NCI-H1048 (cell line): ENCODE data around the gene FITM1.

ENCODE experiments used
- DNase-seq: peaks from one replicate; lab custom pipeline; 2025; lab: John Stamatoyannopoulos, UW

Gene FITM1

DNA sequence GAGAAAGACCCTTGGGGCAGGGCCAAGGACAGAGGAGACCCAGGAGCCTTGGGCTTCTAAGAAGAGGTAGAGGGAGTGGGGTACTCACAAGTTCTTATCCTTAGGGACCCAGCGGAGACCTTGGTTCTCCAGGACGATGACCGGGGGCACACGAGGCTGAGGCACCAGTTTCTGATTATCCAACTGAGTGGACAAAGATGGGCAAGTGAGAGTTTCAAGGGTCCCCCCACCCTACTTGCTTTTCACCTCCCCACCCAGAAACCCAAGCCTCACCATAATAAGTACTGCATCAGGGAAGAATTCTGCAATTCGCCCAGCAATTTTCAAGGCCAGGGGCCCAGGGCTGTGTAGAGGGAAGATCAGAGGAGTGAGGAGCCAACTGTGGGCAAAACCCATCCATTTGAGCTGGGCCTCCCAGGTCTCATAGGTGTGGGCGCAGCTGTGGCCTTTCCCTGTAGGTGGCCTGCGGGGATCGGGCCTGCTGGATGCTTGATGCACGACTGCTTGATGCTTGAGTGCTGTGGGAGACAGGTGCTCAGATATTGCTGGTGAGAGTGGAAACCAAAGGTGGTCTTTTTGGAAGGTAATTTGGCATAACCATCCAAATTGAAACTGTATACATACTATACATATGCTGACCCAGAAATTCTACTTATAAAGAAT lies 8.9 kb downstream of the FITM1 start:
- no peak for DNase-seq

DNA sequence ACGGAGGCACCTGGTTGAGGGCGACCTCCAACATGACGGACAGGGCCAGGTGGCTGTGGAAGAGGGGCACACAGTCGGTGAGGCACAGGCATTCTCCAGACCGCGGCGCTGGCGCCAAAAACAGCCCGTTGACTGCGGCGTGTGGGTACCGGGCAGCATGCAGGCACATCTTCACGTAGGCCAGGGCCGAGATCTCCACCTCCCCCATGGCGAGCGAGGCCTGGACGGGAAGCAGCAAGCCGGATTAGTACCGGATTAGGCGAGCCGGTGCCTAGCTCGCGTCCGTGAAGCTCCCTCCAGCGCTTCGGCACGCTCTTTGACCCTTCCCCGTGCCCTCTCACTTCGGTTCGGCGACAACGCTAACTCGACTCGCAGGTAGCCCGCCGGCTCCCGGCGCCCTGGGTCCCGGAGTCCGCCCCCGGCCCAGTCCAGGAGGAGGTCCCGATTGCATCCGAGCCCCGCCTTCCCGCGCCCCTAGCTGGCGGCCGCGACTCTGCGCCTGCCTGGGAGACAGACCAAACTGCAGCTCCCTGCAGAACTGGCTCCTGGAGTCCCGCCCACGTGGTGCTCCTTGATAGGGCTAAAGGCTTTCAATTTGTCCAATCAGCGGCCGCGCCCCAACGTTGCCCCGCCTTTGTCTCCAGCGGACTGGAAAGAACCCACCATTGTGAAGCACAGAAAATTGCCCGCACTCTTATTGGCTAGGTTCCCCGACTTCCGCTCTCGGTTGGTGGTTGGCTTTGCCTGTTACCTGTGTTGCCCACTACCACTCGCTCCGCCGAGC lies 10.8 kb downstream of the FITM1 start, which contains the start of gene EMC9:
Gene EMC9, minus strand, starts transcription at position 495 of the 784 bp plus-strand sequence. Its CDS starts 287 bp downstream, at position 208.
- peak; percentile 99 for DNase-seq

DNA sequence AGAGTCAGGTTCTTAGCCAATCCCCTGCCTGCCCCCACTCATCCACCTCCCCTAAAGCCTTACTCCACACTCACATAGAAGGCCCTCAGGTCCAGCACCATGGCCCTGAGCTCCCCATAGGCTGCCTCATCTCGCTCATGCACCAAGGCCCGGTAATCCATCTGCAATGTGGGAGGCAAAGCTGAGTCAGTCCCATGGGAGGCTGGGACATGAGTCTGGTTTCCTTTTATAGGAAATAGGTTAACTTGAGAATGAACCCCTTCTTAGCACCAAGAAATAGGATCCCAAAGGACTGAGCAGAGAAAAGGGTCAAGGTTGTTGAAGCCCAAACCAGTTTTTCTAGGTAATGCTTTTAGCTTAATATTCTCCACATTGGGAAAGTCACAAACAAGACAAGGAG lies 13.1 kb downstream of the FITM1 start:
- DNase-seq = no peak

DNA sequence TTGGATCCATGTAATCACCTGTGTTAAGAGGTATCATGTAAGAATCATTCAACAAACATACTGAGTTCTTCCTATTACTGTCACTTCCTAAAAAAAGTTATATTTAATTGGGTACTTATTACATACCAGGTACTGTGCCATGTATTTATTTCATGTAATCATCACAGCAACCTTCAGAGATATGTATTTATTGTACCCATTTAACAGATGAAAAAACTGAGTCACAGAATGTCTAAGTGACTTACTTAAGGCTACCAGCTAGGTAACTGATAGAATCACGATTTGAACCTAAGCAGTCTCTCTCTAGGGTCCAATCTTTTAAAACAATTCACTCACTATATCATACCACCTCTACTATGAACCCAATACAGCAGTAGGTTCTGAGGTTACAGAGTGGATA lies 14.0 kb downstream of the FITM1 start:
- DNase-seq = no peak

DNA sequence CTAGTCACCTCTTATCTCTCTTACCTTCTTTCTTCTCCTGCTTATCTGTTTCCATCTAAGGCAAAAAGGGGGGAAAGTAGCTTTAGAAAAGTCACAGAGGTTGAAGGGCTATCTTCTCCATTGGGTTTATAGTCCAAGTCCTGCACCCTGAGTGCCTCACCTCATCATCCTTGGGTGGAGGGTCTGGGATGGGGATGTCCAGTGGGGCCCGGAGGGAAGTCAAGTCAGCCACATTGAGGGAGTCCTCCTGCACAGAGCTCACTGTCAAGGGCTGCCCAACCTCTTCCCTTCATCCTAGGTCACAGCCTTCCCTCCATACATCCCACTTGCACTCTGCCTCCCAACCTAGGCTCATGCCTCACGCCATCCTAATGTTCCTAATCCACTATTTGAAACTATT lies 14.8 kb downstream of the FITM1 start:
- no peak for DNase-seq

DNA sequence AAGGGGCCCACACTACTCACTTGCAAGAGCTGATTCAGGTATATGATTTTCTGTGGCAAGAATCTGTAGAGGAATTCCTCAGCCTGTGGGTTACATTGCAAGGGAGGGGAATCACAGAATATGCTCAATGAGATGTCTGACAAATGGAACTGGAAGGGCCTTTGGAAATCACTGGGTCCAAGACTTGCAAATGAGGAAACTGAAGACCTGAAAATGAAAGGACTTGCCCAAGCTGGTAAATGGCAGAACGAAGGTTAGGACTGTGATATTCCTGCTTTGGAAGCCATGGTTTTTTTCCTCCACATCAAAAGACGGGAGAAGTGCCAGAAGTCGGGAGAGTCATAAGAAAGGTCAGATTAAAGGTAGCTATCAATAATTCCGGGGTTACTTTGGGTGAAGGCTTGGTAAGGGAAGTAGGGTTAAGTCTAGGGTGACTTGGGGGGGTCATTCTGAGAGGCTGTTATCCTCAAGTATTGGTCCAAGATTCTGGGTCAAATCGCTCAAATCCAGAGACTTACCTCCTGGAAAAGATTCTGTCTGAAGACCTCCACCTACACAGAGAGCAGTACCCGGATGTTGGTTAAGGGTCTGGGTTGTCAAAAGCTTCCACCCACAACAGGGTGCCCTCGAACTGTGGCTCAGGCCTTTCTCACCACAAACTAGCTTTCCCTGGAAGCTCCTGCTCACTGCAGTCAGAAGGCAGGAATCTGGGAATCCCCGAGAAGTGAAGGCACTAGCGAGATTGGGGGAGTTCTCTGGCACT lies 15.4 kb downstream of the FITM1 start:
- no peak for DNase-seq

DNA sequence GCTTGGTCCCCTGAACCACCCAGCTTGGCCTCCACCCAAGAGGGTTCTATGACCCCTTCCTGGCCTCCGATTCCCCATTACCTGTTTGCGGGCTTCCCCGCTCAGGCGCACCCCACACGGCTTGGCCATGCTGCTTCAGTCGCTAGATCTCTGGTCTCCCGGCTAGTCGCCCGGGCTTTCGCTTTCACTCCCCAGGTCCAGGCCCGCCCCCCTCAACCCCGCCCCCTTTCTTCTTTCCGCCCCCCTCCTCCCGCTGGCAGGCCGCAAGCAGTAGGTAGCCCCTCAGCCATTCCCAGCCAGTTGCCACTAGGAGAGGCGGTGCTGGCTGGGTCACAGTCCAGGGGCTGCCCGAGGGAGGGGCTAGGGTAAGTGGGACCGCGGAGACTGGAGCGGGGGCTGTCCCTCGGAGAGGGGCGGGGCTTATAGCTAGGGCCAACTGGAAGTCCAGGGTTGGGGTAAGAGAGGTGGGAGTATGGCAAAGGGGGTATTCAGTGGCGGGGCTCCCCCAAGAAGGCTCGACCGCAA lies 16.1 kb downstream of the FITM1 start, which contains the start of gene PSME2:
Gene PSME2, minus strand, starts transcription at position 158 of the 525 bp plus-strand sequence. Its CDS starts 29 bp downstream, at position 129.
- DNase-seq = peak; percentile 89

DNA sequence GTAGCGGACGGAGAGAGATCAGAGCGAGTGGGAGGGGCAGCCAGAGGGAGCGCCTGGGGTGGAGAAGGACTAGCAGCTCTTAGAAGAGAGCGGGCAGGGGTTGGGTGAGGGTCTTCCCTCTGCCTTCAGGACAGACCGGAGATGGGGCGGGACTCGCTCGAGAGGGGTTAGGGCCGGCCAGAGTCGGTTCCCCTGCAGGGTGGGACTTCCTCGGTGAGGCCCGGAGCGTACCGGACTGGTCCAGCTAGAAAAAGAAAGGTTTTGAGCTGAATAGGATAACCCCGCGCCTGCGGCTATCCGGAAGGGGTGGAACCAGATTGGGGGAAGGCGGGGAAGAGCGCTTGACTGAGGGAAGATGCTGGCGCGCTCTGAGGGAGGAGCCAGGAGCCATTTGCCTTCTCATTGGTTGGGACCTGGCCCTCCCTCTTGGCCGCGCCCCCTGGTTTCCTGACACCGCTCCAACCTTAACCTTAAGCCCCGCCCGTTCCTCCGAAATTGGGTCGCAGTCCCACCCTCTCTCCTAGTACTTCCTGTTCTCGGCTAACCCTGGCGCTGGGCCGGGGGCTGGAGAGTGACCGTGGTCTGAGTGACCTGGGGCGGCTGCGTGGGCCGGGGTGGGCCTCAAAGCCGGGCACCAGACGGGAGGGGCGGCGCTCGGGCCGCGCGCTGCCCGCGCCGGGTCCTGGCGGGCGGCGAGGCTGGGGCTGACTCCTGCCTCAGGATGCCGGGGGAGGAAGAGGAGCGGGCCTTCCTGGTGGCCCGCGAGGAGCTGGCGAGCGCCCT lies 16.7 kb downstream of the FITM1 start, which contains the start of gene RNF31:
Gene RNF31, plus strand, starts transcription at position 521 of the 783 bp plus-strand sequence. Its CDS starts 201 bp downstream, at position 722.
- DNase-seq = peak; percentile 86

DNA sequence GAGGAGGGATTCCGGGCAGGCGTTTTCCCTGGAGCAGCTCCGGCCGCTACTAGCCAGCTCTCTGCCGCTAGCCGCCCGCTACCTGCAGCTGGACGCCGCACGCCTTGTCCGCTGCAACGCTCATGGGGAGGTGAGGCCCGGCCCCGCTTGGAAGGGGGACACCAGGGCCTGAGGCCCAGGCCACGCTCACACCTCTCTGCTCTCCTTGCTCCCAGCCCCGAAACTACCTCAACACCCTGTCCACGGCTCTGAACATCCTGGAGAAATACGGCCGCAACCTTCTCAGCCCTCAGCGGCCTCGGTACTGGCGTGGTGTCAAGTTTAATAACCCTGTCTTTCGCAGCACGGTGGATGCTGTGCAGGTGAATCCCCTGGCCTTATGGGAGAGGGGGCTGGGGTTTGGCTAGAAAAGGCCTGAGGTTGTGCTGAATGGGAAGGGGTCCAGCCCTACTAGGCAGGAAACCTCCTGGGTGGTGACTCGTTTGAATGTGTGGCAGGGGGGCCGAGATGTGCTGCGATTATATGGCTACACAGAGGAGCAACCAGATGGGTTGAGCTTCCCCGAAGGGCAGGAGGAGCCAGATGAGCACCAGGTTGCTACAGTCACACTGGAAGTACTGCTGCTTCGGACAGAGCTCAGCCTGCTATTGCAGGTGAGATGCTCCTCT lies 17.4 kb downstream of the FITM1 start:
- DNase-seq = no peak

DNA sequence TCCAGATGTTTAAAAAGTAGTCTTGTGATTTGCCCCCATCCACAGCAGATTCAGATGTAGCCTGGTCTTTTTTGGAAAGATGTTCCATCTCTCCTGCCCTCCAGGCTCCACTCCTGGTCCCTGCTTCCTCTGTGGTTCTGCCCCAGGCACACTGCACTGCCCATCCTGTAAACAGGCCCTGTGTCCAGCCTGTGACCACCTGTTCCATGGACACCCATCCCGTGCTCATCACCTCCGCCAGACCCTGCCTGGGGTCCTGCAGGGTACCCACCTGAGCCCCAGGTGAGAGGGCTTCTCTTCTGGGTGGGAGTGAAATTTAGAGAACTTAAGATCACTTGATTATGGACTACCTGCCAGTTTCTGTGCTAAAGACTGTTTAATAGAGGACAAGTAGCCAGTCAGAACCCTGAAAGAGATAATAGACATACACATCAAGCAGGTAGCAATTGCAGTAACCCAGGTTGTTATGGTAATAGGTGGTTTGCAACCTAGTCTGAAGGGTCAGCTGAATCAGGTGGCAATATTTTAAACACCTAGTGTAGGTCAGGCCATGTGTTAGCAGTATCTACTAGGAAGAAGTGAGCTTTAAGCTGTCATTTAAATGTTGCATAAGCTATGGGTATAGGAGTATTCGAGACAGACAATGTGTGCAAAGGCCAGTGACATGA lies 19.0 kb downstream of the FITM1 start:
- no peak for DNase-seq

DNA sequence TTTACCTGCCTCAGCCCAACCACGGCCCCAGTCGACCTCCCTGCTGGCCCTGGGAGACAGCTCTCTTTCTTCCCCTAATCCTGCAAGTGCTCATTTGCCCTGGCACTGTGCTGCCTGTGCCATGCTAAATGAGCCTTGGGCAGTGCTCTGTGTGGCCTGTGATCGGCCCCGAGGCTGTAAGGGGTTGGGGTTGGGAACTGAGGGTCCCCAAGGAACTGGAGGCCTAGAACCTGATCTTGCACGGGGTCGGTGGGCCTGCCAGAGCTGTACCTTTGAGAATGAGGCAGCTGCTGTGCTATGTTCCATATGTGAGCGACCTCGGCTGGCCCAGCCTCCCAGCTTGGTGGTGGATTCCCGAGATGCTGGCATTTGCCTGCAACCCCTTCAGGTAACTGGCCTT lies 19.6 kb downstream of the FITM1 start:
- no peak for DNase-seq

DNA sequence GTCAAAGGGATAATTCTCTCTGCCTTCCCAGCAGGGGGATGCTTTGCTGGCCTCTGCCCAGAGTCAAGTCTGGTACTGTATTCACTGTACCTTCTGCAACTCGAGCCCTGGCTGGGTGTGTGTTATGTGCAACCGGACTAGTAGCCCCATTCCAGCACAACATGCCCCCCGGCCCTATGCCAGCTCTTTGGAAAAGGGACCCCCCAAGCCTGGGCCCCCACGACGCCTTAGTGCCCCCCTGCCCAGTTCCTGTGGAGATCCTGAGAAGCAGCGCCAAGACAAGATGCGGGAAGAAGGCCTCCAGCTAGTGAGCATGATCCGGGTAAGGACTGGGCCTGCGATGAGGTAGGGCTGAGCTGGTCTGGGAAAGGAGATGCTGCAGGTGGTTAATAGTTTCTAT lies 20.1 kb downstream of the FITM1 start:
- no peak for DNase-seq

DNA sequence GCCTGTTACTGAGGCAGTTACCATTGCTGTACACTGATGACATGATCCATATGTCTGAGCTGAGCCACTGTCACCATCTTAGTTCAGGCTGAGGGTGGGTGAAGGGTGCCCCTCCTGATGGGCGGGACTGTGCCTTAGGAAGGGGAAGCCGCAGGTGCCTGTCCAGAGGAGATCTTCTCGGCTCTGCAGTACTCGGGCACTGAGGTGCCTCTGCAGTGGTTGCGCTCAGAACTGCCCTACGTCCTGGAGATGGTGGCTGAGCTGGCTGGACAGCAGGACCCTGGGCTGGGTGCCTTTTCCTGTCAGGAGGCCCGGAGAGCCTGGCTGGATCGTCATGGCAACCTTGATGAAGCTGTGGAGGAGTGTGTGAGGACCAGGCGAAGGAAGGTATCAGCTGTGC lies 20.5 kb downstream of the FITM1 start:
- no peak for DNase-seq

DNA sequence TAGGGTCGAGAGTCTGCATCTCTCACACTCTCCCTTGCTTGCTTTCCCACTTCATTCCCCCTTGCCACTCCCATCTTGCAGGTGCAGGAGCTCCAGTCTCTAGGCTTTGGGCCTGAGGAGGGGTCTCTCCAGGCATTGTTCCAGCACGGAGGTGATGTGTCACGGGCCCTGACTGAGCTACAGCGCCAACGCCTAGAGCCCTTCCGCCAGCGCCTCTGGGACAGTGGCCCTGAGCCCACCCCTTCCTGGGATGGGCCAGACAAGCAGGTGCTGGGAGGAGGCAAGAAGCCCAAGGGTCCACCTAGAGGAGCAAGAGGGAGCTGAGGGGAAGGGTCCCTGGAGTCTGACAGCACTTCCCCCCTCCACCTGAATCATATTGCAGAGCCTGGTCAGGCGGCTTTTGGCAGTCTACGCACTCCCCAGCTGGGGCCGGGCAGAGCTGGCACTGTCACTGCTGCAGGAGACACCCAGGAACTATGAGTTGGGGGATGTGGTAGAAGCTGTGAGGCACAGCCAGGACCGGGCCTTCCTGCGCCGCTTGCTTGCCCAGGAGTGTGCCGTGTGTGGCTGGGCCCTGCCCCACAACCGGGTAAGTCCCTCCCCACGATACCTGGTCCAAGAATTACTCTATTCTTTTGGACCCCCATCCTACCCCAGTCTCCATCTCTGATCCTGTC lies 21.1 kb downstream of the FITM1 start:
- no peak for DNase-seq

DNA sequence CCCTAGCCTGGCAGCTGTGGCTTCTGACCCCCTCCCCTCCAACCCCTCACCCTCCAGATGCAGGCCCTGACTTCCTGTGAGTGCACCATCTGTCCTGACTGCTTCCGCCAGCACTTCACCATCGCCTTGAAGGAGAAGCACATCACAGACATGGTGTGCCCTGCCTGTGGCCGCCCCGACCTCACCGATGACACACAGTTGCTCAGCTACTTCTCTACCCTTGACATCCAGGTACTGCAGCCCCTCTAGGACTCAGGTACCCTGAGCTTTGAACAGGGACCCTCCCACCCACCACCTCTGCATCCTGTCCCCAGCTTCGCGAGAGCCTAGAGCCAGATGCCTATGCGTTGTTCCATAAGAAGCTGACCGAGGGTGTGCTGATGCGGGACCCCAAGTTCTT lies 24.6 kb downstream of the FITM1 start:
- no peak for DNase-seq

DNA sequence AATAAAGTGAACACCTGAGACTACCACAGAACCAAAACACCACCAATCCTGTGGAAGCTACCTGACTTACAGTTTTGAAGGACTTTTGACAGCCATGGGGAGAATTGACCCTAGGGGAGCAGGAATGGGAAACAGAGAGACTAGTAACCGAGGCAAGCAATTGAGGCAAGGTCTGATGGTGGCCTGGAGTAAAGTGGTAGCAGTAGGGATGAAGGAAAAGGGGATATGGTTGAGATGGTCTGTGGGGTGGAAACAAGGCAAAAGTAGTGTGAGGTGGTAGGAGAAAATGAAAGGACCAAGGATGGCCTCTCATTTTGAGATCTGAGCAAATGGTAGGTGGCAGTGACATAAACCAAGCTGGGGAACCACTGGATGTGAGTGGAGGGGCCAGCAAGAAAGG lies 26.4 kb downstream of the FITM1 start:
- DNase-seq = no peak

DNA sequence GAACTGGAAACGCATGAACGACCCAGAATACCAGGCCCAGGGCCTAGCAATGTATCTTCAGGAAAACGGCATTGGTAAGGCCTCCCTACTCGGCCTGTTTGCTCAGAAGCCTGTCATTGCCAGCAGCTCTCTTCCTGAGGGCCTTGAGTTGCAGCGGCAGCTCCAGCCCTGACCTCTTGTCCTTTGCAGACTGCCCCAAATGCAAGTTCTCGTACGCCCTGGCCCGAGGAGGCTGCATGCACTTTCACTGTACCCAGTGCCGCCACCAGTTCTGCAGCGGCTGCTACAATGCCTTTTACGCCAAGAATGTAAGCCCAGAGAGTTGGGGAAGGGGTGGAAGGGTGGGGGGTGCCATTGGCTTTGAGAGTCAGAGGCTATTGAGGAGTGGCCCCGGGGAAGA lies 26.9 kb downstream of the FITM1 start:
- DNase-seq = no peak

DNA sequence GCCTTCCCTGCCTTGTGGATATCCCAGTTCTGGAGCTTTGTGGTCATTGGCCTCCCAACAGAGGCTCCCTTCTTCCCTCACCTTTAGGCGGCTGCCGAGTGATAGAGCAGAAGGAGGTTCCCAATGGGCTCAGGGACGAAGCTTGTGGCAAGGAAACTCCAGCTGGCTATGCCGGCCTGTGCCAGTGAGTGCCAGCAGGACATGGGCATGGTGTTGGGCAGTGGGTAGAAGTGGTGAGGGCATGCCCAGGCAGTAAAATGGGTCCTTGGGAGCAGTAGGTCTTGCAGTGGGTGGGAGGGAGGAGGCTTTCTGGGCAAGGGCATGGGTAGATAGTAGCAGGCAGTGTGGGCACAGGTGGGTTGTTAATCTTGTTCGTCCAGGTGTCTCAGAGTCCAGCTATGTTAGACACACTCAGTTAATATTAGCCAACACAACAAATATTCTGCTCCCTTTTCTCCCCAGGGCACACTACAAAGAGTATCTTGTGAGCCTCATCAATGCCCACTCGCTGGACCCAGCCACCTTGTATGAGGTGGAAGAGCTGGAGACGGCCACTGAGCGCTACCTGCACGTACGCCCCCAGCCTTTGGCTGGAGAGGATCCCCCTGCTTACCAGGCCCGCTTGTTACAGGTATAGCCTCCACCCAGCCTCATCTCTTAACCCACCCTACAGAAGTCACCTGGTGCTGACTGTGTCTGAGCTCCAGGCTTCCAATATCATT lies 29.5 kb downstream of the FITM1 start:
- no peak for DNase-seq

DNA sequence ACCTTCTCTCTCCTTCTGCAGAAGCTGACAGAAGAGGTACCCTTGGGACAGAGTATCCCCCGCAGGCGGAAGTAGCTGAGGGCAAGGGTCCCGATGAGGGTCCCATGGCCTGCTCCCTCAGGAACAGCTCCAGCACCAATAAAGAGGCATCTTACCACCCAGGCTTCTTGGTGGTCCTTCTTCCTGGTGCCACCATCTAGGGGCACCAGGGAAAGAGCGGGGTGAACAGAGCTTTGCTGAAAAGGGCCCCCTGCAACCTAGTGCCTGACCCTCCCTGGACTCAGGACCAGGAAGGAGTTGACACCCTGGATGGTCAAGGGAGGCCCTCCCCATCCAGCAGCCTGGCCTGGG lies 30.0 kb downstream of the FITM1 start:
- no peak for DNase-seq
